IMR-90 (cell line): ENCODE data around the gene FPR2. TPM values are rescaled to one million over a fixed set of nuclear protein-coding genes. Genes with fewer than 3 reads are reported as not detected.

ENCODE experiments used
- ATAC-seq: fragments of 200-7000 bp; cut with Tn5 transposase; 2 replicates; pipeline ENCODE4 v1.9.1; 2020; ENCODE audit warnings: low read depth, mild to moderate bottlenecking, moderate library complexity
- BruUV-seq: library from RNA; stranded (reverse); fragments of 400-500 nt; replicated peaks from 2 replicates; lab custom pipeline; 2021; lab: Mats Ljungman, UMichigan
- CTCF ChIA-PET: fragments of 300-600 bp; formaldehyde crosslinking; extraction: SDS; loops from one replicate; lab custom pipeline; 2021; ENCODE audit warnings: antibody characterized with exemption; lab: Yijun Ruan, JAX
- POLR2A ChIA-PET: fragments of 300-600 bp; sonication (Branson Sonifier 250); formaldehyde crosslinking; loops from one replicate; lab custom pipeline; 2022; ENCODE audit warnings: antibody characterized with exemption; ENCODE audit not compliant: unreplicated experiment; lab: Charles Lee
- DNase-seq: peaks from one replicate; pipeline ENCODE4 v3.0.0; 2013
- H2AFZ ChIP-seq: replicated peaks from 2 replicates; pipeline ENCODE3; 2013; ENCODE audit warnings: low read length, mild to moderate bottlenecking; ENCODE audit not compliant: poor library complexity
- H2AK5ac ChIP-seq: 2 replicates; pipeline ENCODE4 v1.6.1; 2013; ENCODE audit warnings: low read depth, low read length, inconsistent platforms
- H2AK9ac ChIP-seq: replicated peaks from 2 replicates; pipeline ENCODE3; 2013; ENCODE audit warnings: mild to moderate bottlenecking, low read depth, low read length, moderate library complexity; ENCODE audit not compliant: poor library complexity
- H2BK120ac ChIP-seq: 2 replicates; pipeline ENCODE4 v1.6.1; 2013; ENCODE audit warnings: low read depth, low read length, inconsistent platforms
- H2BK15ac ChIP-seq: 3 replicates; pipeline ENCODE4 v1.6.1; 2013; ENCODE audit warnings: low read depth, low read length, inconsistent platforms
- H2BK20ac ChIP-seq: 2 replicates; pipeline ENCODE4 v1.6.1; 2013; ENCODE audit warnings: low read depth, mild to moderate bottlenecking, inconsistent platforms, low read length, moderate library complexity
- H2BK5ac ChIP-seq: 2 replicates; pipeline ENCODE4 v1.6.1; 2013; ENCODE audit warnings: mild to moderate bottlenecking, low read depth, low read length, inconsistent platforms; ENCODE audit not compliant: poor library complexity, severe bottlenecking
- H3K14ac ChIP-seq: replicated peaks from 2 replicates; pipeline ENCODE4 v1.6.1; 2013; ENCODE audit warnings: low read depth, low read length, inconsistent platforms
- H3K18ac ChIP-seq: 2 replicates; pipeline ENCODE4 v1.6.1; 2013; ENCODE audit warnings: low read depth, low read length, control low read depth
- H3K23ac ChIP-seq: 2 replicates; pipeline ENCODE4 v1.6.1; 2013; ENCODE audit warnings: low read depth, low read length, inconsistent platforms
- H3K27ac ChIP-seq: 2 replicates; pipeline ENCODE4 v1.5.1; 2013; ENCODE audit warnings: mild to moderate bottlenecking, control low read depth, low read length; ENCODE audit not compliant: insufficient read depth
- H3K27me3 ChIP-seq: 2 replicates; pipeline ENCODE4 v1.6.1; 2013; ENCODE audit warnings: low read length; ENCODE audit not compliant: control insufficient read depth, insufficient read depth
- H3K36me3 ChIP-seq: 2 replicates; pipeline ENCODE4 v1.6.1; 2013; ENCODE audit warnings: low read length, mixed read lengths; ENCODE audit not compliant: control insufficient read depth, insufficient read depth
- H3K4ac ChIP-seq: 2 replicates; pipeline ENCODE4 v1.6.1; 2013; ENCODE audit warnings: low read depth, low read length, inconsistent platforms
- H3K4me1 ChIP-seq: 2 replicates; pipeline ENCODE4 v1.6.1; 2013; ENCODE audit warnings: low read length, mixed read lengths; ENCODE audit not compliant: control insufficient read depth, insufficient read depth
- H3K4me2 ChIP-seq: 2 replicates; pipeline ENCODE4 v1.6.1; 2013; ENCODE audit warnings: low read depth, mild to moderate bottlenecking, control low read depth, low read length, moderate library complexity
- H3K4me3 ChIP-seq: 2 replicates; pipeline ENCODE4 v1.5.1; 2013; ENCODE audit warnings: low read depth, mild to moderate bottlenecking, control low read depth, low read length, moderate library complexity; ENCODE audit not compliant: insufficient read depth
- H3K56ac ChIP-seq: 2 replicates; pipeline ENCODE4 v1.6.1; 2013; ENCODE audit warnings: low read length, inconsistent platforms; ENCODE audit not compliant: insufficient read depth; ENCODE audit errors: extremely low read depth
- H3K79me1 ChIP-seq, 2 experiments: 2 replicates each; pipeline ENCODE4 v1.6.1; 2013; ENCODE audit warnings: low read length in 2 of 2, inconsistent platforms in 1 of 2, low read depth in 1 of 2
- H3K9ac ChIP-seq: 2 replicates; pipeline ENCODE4 v1.6.1; 2013; ENCODE audit warnings: low read depth, low read length, control low read depth
- H3K9me1 ChIP-seq: 2 replicates; pipeline ENCODE4 v1.6.1; 2013; ENCODE audit warnings: low read length, inconsistent platforms; ENCODE audit not compliant: insufficient read depth
- H3K9me3 ChIP-seq: 2 replicates; pipeline ENCODE4 v1.6.1; 2013; ENCODE audit warnings: low read length; ENCODE audit not compliant: control insufficient read depth, insufficient read depth
- H4K20me1 ChIP-seq: 2 replicates; pipeline ENCODE4 v1.6.1; 2013; ENCODE audit warnings: low read length, inconsistent platforms; ENCODE audit not compliant: insufficient read depth
- H4K5ac ChIP-seq: 2 replicates; pipeline ENCODE4 v1.6.1; 2013; ENCODE audit warnings: mild to moderate bottlenecking, low read depth, low read length, control low read depth
- H4K8ac ChIP-seq, 2 experiments: 2 replicates each; pipeline ENCODE4 v1.6.1; 2013; ENCODE audit warnings: low read depth in 2 of 2, low read length in 2 of 2, control low read depth in 1 of 2, inconsistent platforms in 1 of 2
- H4K91ac ChIP-seq: 2 replicates; pipeline ENCODE4 v1.6.1; 2013; ENCODE audit warnings: low read depth, low read length, inconsistent platforms; ENCODE audit not compliant: insufficient read depth
- MXI1 ChIP-seq: IDR thresholded peaks from 2 replicates; pipeline ENCODE4 v1.6.1; 2012; ENCODE audit warnings: low read depth, mild to moderate bottlenecking, low read length, moderate library complexity, borderline replicate concordance
- NFE2L2 ChIP-seq: fragments of 150-350 bp; IDR thresholded peaks from 2 replicates; pipeline ENCODE4 v1.6.1; 2016; ENCODE audit warnings: low read depth, mild to moderate bottlenecking, low read length
- RAD21 ChIP-seq: IDR thresholded peaks from 2 replicates; pipeline ENCODE4 v1.6.1; 2012; ENCODE audit warnings: low read length, improper control_type of control experiment
- RCOR1 ChIP-seq: IDR thresholded peaks from 2 replicates; pipeline ENCODE4 v1.6.1; 2012; ENCODE audit warnings: mild to moderate bottlenecking, low read length, improper control_type of control experiment; ENCODE audit not compliant: insufficient replicate concordance
- RFX5 ChIP-seq: IDR thresholded peaks from 2 replicates; pipeline ENCODE4 v1.8.0; 2012; ENCODE audit warnings: low read depth, mild to moderate bottlenecking, low read length, moderate library complexity
- WGBS, 2 experiments: methylation state at CpG; one replicate each; pipeline versions ENCODE4 v1.1.5 to v1.1.7; 2013; ENCODE audit warnings: missing lambda C conversion rate in 2 of 2; ENCODE audit not compliant: insufficient read length in 1 of 2; ENCODE audit errors: extremely low coverage in 2 of 2; 5-methylcytosine and 5-hydroxymethylcytosine counted together
- dilution Hi-C: fragments of 300-500 bp; cut with HindIII; formaldehyde crosslinking; loops from one replicate; pipeline ENCODE4 v1.14.3; 2018; ENCODE audit warnings: low sequenced_read_pairs; ENCODE audit not compliant: unreplicated experiment
- in situ Hi-C: fragments of 300-500 bp; cut with MboI; formaldehyde crosslinking; loops from 3 replicates; pipeline ENCODE4 v1.14.3; 2019; ENCODE audit warnings: low sequenced_read_pairs, inconsistent platforms, mixed read lengths
- intact Hi-C: fragments of 100-400 bp; cut with micrococcal nuclease; formaldehyde crosslinking; loops from 2 replicates; pipeline ENCODE4 v1.10.0; 2022
- polyA plus RNA-seq, 3 experiments: library from polyadenylated mRNA; depleted of rRNA; stranded (reverse); fragments of >200 nt; gene quantifications; 2 replicates each; pipeline ENCODE4 v1.2.3, GENCODE V29; 2012; ENCODE audit warnings: low replicate concordance in 1 of 3
- total RNA-seq: library from RNA; depleted of rRNA; stranded (reverse); fragments of >200 nt; gene quantifications from 2 replicates; pipeline ENCODE4 v1.2.3, GENCODE V29; 2012
- TF ChIP-seq, protein P1 (sequence below): fragments of 150-350 bp; IDR thresholded peaks from 2 replicates; pipeline ENCODE4 v1.6.1; 2017; ENCODE audit warnings: mild to moderate bottlenecking, antibody characterized with exemption, low read length, low read depth

FPR2 gene
- total and polyA plus RNA-seq, 2 of the 4 experiments (the other 2 are of a cell fraction) = not detected

DNA sequence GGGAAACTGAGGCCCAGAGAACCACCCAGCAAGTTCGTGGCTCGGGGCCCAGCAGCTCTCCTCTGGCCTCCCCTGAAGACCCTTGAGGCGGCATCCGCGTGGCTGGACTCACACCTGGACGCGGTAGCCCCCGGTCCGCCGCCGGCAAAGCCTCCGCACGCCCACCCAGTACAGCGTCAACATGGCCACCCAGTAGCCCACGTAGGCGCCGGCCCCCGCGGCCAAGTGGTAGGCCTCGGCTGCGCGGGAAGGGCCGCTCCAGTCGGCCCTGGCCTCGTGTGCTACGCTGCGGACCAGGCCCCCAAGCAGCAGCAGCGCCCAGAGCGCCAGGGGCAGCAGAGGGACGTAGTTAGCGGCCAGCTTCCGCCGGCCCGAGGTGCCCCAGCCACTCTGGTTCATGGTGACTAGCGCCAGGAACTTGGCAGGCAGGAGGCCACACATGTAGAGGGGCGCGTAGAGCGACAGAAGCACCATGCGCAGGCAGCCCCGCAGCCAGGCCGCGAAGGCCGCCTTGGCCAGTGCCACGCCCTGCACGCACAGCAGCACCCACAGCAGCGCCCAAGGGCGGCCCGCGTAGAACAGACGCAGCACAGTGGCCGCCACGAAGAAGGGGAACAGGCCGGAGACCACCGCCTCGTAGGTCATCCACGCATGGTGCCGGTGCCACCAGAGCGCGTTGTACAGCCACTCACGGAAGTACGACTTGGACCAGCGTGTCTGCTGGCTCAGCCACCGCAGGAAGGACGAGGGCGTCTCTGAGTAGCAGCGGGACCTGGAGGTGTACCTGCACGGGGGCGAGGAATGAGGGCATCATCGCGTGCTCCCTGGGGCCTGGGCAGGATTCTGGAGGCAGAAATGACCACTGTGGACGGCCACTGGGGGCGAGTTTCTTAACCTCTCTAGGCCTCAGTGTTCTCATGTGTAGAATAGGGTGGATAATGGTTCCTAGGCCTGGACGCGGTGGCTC is 47.4 kb upstream of the FPR2 start (continued):
- TF ChIP-seq, protein P1, sequence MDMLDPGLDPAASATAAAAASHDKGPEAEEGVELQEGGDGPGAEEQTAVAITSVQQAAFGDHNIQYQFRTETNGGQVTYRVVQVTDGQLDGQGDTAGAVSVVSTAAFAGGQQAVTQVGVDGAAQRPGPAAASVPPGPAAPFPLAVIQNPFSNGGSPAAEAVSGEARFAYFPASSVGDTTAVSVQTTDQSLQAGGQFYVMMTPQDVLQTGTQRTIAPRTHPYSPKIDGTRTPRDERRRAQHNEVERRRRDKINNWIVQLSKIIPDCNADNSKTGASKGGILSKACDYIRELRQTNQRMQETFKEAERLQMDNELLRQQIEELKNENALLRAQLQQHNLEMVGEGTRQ = no peak

DNA sequence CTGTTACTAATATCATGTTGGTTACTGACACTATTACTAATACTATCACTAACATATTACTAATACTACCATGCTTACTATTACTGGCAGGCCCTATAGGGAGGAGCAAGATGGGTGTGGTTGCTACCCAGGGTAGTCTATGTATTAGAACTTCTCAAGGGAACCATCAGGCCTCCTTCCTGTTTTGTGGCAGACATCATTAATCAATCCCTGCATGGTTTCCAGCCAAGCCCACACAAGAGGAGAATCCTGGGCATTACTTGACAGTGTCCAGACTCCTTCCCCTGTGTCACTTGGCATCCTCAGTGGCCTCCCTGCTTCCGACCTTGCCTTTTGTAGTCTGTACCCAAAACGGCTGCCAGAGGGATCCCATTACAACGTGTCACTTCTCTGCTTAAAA is 46.1 kb upstream of the FPR2 start:
- no TSS peak for BruUV-seq
- no peak overlapping the region for H4K91ac ChIP-seq
- no peaks in the 10 kb centered on the region for H3K36me3 ChIP-seq
- H3K18ac ChIP-seq = no peak overlapping the region
- H2AK9ac ChIP-seq = no peak overlapping the region
- H3K4me3 ChIP-seq = no peak overlapping the region
- peaks cover 20% of the 10 kb centered on the region for H3K27me3 ChIP-seq
- H2BK20ac ChIP-seq = no peak overlapping the region
- H3K14ac ChIP-seq = no peak overlapping the region
- no peak overlapping the region for H3K27ac ChIP-seq
- WGBS, 2 experiments = 27% methylated on average over 2 of the region's 3 CpGs; no CpG with 5 or more reads in 1 of the 2 experiments
- H2AFZ ChIP-seq = no peak overlapping the region
- in situ Hi-C loops = no loop called here
- H2BK120ac ChIP-seq = no peak overlapping the region
- H3K9ac ChIP-seq = no peak overlapping the region
- H3K9me1 ChIP-seq = 0 out of 2 replicates have a peak, but pooled peaks cover under 1% of the 10 kb centered on the region
- ATAC-seq = no peak
- intact Hi-C loops = no loop called here
- H2AK5ac ChIP-seq = no peak overlapping the region
- no peak overlapping the region for H2BK15ac ChIP-seq
- H3K4ac ChIP-seq = no peak overlapping the region
- H2BK5ac ChIP-seq = no peak overlapping the region
- TF ChIP-seq RAD21 (no peak), MXI1 (no peak), NFE2L2 (no peak), RFX5 (no peak), RCOR1 (no peak)
- H3K56ac ChIP-seq = no peak overlapping the region
- ChIA-PET CTCF (no interaction called here), POLR2A (no interaction called here)
- H3K4me2 ChIP-seq = no peak overlapping the region
- no peaks in the 10 kb centered on the region for H3K79me1 ChIP-seq
- H3K4me1 ChIP-seq = no peaks in the 10 kb centered on the region; the same call in 1 of the 2 replicates
- H4K8ac ChIP-seq = no peak overlapping the region
- H4K20me1 ChIP-seq = 0 out of 2 replicates have a peak, but pooled peaks cover under 1% of the 10 kb centered on the region
- H3K9me3 ChIP-seq = peaks cover 5% of the 10 kb centered on the region
- no peak overlapping the region for H3K23ac ChIP-seq
- DNase-seq = no peak
- dilution Hi-C loops = no loop called here
- H4K5ac ChIP-seq = no peak overlapping the region
